CD1c-positive myeloid dendritic cell (primary cell): Measurements from ENCODE around the gene FNDC3B.

Experiments used
- DNase-seq: peaks from one replicate; pipeline ENCODE4 v3.0.0-alpha.2; 2016; ENCODE audit errors: extremely low spot score

The FNDC3B gene

DNA sequence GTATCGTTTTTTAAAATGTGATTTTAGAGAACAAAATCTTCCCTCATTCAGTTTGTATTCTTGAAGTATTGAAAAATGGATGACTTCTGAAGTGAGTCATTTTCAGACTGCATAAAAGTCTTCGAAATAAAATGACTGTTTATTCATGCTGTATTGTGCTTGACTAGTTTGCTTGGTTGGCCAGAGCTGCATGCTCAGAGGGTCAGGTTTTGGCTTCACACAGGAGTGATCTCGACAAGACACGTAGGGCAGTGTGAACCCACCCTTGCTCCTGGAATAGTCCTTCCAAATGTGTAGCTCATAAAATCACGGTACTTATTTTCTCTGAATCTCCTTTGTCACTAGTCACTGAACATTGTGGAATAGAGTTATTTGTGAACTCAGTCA, 73.3 kb downstream of the FNDC3B start:
- DNase-seq = no peak

DNA sequence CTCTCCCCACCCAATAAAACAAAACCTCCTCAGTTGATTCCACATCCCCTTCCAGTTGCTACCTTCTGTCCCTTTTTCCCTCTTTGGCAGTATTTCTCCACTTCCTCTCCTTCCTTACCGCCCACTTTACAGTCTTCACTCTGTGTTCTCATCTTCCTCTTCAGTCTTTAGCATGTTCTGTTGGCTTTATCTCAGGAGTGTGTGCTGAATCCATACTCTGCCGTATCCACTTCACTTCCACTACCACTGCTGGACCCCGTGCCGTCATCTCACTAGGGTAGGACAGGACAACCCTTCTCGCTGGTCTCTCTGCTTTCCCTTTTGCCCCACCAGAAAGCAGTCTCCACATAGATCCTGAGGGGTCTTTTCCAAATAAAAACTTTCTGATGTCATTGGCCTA, 74.3 kb downstream of the FNDC3B start:
- DNase-seq = no peak

- no peak for DNase-seq
Measured at GRCh38 chr3:172115059-172115458, 75.7 kb downstream of the FNDC3B start.

DNA sequence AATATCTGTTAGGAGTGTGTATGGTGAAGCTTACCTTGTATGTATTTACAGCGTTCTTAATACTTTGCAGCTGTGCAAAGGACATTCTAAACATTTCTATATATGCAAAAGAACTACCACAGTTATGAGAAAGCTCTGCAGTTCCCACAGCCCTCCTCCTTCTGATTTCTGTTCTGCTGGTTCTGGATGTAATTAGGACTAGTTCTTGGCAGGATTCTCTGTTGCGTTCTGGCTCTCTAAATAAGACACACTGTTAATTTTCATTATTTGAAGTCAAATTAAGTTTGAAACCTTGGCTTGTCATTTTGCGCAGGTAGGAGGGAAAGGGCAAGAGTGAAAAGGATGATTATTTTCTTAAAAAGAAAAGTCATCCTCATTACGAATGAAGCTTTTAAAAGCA, 76.4 kb downstream of the FNDC3B start:
- DNase-seq = no peak

DNA sequence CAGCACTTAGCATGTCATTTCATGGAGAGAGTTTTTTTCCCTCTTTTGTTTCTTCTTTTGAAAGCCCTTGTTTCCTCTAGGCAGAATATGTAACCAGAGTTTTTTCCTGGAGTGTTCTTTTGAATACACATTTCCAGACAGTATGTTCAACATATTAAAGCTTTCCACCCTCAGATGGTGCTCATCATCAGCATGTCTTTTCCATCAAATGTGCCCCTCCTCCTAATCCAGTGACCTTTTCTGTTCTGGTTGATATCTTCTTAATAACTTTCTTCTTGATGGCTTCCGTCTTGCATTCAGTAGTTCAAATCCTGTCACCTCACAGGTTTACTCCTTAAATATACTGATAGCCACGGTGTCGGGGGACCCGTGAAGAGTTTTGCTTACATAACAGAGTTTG, 78.6 kb downstream of the FNDC3B start:
- no peak for DNase-seq

DNA sequence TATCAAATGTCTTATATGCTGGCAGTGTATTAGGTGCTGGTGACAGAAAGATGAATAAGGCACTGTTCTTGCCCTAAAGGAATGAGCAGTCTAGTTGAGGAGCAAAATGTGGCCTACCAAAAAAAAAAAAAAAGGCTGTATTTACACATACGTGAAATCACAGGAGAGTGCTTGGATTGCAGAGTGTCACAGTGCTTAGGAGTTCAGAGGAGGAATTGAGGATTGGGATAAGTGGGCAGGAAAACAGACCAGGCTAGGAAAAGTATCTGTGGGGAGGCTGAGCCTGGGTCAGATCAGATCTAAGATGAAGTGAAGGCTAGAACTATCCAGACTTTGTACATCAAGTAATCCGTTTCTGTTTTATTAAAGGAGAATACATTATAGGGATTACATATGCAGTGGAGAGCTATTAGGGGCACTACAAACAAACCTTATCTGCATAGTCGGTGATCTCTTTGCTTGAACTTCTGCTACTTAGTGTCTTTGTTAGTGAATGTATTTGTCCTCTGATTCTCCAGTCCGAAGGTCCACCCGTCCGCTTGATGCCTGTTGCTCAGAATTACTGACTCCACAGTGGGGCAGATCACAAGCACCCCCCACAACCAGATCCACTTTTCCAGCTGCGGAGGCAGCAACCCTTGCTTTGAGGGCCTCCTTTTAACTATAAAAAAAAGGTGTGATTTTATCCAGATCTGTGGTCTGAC, 80.0 kb downstream of the FNDC3B start:
- no peak for DNase-seq

GRCh38 chr3:172120912-172121311, 81.5 kb downstream of the FNDC3B start:
- no peak for DNase-seq

DNA sequence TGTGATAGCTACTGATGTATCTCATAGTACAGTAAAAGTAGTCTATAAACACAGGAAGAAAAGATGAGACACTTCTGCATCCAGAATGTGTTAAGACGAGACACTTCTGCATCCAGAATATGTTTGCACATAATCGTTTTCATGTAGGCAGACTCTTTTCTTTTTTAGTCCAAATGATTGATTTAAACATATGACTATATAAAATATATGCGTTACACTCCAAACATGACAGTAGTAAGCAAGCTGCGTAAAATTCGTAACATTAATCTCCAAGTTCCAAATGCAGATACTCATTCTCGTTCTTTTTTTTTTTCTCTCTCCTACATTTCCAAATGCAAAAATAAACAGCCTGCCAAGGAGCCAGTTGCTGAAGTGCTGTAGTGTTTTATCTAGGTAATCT, 82.6 kb downstream of the FNDC3B start:
- DNase-seq = no peak

GRCh38 chr3:172124271-172124670, 84.9 kb downstream of the FNDC3B start:
- DNase-seq = no peak

GRCh38 chr3:172125053-172125452, 85.7 kb downstream of the FNDC3B start:
- no peak for DNase-seq

DNA sequence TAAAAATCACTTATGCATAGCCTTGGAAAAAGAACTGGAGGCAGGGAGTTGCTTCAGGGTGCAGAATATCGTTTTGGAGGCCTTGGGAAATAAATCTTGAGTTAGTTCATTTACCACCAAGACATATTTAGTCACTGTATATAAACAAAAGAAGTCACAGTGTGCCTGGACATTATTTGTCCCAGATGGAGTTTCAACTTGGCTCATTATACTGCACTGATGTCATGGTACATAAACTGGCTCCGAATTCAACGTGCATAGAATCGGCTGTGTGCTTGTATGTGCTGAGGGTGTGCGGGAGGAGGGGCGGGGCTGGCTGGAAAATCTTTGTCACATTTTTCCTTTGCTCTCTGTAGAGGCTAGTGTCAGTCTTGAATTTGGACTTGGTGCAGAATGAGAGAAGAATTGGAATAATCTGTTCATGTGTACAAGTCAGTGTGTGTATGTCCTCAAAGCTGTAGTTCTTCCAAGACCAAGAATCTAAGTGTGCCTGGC, 86.6 kb downstream of the FNDC3B start:
- DNase-seq = no peak

DNA sequence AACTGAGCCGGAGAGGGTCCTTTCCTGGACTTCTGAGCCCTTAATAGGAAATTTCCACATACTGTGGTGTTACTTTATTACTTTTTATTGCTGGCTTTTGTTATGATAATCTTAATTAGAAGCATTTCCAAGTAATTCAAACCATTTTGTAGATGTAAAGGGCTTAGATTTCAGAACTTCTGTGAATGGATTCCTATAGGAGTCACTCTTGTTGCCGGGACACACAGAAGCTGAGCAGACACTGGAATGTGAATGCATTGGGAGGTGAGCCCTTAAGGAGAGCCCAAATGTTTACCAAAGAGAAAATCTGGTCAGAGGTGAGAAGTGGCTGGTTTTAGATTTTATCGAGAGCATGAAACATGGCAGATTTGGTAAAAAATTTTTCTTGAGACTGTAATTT, 87.4 kb downstream of the FNDC3B start:
- no peak for DNase-seq

- peak; percentile 48 for DNase-seq
Measured at GRCh38 chr3:172127141-172127540, 87.8 kb downstream of the FNDC3B start.

DNA sequence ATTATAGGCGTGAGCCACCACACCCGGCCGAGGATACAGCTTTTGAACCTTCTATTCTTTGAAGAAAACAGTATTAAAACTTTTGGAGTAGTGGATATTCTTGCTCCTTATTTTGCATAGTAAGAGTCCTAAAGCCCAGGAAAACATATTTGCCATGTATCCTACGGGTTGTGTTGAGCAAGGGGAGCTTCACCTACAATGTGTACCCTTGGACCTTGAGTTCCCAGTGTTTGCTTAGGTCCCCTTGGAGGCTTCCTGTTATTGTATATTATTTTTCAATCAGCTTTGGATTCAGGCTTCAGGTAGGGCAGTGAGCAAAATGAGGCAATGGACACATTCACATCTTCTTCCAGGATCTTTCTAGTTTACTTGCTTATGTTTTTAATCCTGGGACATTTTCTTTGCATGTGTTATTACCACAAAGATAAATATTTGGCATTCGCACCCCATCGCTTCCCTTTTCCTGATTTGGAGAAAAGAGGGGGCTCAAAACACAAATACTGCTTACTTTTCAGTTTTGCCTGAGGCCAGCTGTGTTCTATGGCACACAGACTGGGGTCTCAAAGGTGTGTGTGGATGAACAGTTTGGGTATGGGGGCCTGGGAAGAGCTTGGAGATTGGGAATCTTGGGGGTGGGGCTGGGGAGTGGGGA, 88.7 kb downstream of the FNDC3B start:
- no peak for DNase-seq

GRCh38 chr3:172128858-172129257, 89.5 kb downstream of the FNDC3B start:
- no peak for DNase-seq

DNA sequence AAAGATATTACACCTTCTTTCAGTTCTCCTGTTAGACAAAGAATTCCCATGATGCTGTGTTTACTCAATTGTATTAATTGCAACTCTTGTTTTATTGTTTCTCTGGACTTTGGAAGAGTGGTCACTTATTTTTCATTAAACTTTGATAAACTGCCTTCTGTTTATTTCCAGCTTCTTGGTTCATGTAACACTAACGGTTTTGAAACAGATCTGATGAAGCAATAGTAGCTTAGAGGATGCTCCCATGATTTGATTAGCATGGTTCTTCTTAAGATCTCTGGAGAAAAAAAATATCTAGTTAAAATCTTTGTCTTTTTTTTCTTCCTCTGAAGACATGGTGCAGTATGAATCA, 90.1 kb downstream of the FNDC3B start:
- no peak for DNase-seq

DNA sequence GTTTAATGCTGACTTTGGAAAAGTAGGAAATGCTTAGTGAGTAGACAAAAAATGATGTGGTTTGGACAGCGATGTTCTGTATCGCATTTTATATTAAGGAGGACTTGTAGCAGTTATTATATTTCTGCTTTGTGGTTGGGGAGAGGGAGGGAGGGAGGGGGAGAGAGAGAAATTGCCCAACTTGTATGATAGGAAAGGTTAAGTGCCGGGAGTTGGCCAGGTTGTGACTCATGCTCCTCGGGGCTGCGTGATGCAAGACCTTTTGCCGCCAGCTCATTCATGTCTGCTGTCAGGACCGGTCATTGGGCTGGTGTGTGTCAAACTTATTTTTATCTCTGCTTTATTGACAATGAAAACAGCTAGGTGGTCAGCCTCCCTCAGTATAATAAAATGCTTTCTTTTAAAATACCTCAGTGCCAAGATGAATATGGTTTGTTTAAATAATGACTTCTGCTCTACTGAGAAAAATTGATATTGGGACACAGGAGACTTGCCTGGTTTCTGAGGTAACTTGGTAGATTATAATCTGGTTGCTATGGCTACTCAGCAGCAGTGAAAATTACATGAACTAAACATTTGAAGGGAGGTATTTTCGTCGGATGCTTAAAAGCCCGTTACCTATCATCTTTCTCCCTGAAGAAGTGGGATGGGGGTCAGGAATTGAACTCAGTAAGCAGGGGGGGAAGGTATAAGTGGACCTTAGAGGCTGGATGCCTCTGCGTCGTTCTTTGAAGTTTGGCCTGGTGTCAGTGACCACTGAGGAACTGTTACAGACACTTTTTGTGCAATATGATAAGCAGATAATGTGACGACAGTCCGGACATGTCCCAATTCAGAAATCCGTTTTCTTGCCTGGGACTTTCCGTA, 90.7 kb downstream of the FNDC3B start:
- peak; percentile 96 for DNase-seq

DNA sequence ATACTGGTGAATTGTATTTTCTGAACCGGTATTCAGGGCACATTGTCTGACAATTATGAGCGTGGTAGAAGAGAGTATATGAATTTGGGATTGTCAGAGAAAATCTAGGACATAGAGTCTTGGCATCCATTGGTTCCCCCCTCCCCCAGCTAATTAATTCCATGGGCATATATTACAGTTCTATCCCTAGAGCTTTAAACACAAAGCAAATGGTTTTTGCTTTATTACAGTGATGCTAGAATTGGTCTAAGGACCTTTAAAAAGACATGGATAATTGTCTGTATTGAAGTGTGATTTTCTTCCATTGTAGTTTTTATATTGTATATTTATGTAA, 91.3 kb downstream of the FNDC3B start:
- DNase-seq = no peak

- no peak for DNase-seq
Measured at GRCh38 chr3:172131746-172132145, 92.4 kb downstream of the FNDC3B start.

- DNase-seq = peak; percentile 43
Measured at GRCh38 chr3:172132159-172132586, 92.8 kb downstream of the FNDC3B start.

- DNase-seq = no peak
Measured at GRCh38 chr3:172132721-172133311, 93.4 kb downstream of the FNDC3B start.

GRCh38 chr3:172133838-172134237, 94.5 kb downstream of the FNDC3B start:
- DNase-seq = no peak
